H1 (cell line): ENCODE results near the gene UBASH3B. TPM values are rescaled to one million over a fixed set of nuclear protein-coding genes. Genes with fewer than 3 reads are reported as not detected.

Experiments used
- CTCF ChIA-PET: fragments of 300-600 bp; sonication (Branson Sonifier 250); formaldehyde crosslinking; loops from one replicate; lab custom pipeline; 2021; ENCODE audit not compliant: partially characterized antibody; lab: Charles Lee
- POLR2A ChIA-PET: fragments of 300-600 bp; sonication (Branson Sonifier 250); formaldehyde crosslinking; loops from one replicate; lab custom pipeline; 2021; ENCODE audit warnings: inconsistent platforms; ENCODE audit not compliant: partially characterized antibody; lab: Charles Lee
- DNase-seq, 2 experiments: peaks; one replicate each; pipeline versions ENCODE4 v3.0.0 to v3.0.0-alpha.2; 2010 to 2022; ENCODE audit warnings: low spot score in 2 of 2, low read depth in 1 of 2, mixed read lengths in 1 of 2
- FAIRE-seq: peaks from 2 replicates; lab custom pipeline; 2011; peaks lifted over from hg19 to GRCh38; lab: Jason Lieb, UNC
- H2AFZ ChIP-seq: 2 replicates; pipeline ENCODE4 v1.8.1; 2012; ENCODE audit warnings: low read length, inconsistent platforms
- H2AK5ac ChIP-seq: 2 replicates; pipeline ENCODE4 v1.6.1; 2013; ENCODE audit warnings: low read depth, low read length
- H2BK120ac ChIP-seq: replicated peaks from 2 replicates; pipeline ENCODE3; 2013; ENCODE audit warnings: low read depth, low read length, inconsistent platforms
- H2BK12ac ChIP-seq: 2 replicates; pipeline ENCODE4 v1.6.1; 2013; ENCODE audit warnings: low read depth, low read length
- H2BK15ac ChIP-seq: 2 replicates; pipeline ENCODE4 v1.6.1; 2013; ENCODE audit warnings: low read length
- H2BK20ac ChIP-seq: 2 replicates; pipeline ENCODE4 v1.6.1; 2013; ENCODE audit warnings: low read length
- H2BK5ac ChIP-seq: 2 replicates; pipeline ENCODE4 v1.6.1; 2013; ENCODE audit warnings: low read depth, low read length
- H3K14ac ChIP-seq: 2 replicates; pipeline ENCODE4 v1.6.1; 2013; ENCODE audit warnings: inconsistent platforms; ENCODE audit not compliant: insufficient read length
- H3K18ac ChIP-seq: 2 replicates; pipeline ENCODE4 v1.6.1; 2013; ENCODE audit warnings: low read length; ENCODE audit errors: extremely low read depth
- H3K23ac ChIP-seq: 2 replicates; pipeline ENCODE4 v1.6.1; 2013; ENCODE audit warnings: inconsistent platforms; ENCODE audit not compliant: insufficient read length
- H3K23me2 ChIP-seq: 2 replicates; pipeline ENCODE4 v1.6.1; 2013; ENCODE audit warnings: low read depth, low read length
- H3K27ac ChIP-seq: 2 replicates; pipeline ENCODE4 v1.6.1; 2011; ENCODE audit warnings: low read depth, low read length, inconsistent platforms
- H3K27me3 ChIP-seq, 4 experiments: replicated peaks in 1 of 4; 1 replicate in 1 of 4; 2 replicates in 3 of 4; pipeline versions ENCODE4 v1.6.1 to v1.8.1; 2011 to 2013; ENCODE audit warnings: low read length in 3 of 4, mild to moderate bottlenecking in 3 of 4, inconsistent platforms in 2 of 4, mixed read lengths in 2 of 4, moderate library complexity in 1 of 4; ENCODE audit not compliant: control insufficient read depth in 3 of 4, insufficient read depth in 3 of 4; ENCODE audit errors: extremely low read depth in 1 of 4
- H3K36me3 ChIP-seq, 4 experiments: 2 replicates each; pipeline versions ENCODE4 v1.6.1 to v1.8.1; 2011 to 2013; ENCODE audit warnings: mild to moderate bottlenecking in 4 of 4, low read length in 3 of 4, moderate library complexity in 2 of 4, control low read depth in 1 of 4, inconsistent platforms in 1 of 4; ENCODE audit not compliant: insufficient read depth in 4 of 4, control insufficient read depth in 2 of 4
- H3K4ac ChIP-seq: replicated peaks from 2 replicates; pipeline ENCODE3; 2013; ENCODE audit warnings: low read length, low read depth, mixed read lengths, inconsistent platforms; ENCODE audit not compliant: insufficient read length
- H3K4me1 ChIP-seq, 4 experiments: replicated peaks in 1 of 4; 1 replicate in 1 of 4; 2 replicates in 3 of 4; pipeline versions ENCODE4 v1.6.1 to v1.8.1; 2011 to 2013; ENCODE audit warnings: low read length in 3 of 4, inconsistent platforms in 2 of 4, mixed read lengths in 1 of 4; ENCODE audit not compliant: insufficient read depth in 4 of 4, control insufficient read depth in 3 of 4
- H3K4me2 ChIP-seq, 2 experiments: 2 replicates each; pipeline versions ENCODE4 v1.6.1 to v1.8.1; 2011 to 2013; ENCODE audit warnings: low read depth in 2 of 2, low read length in 2 of 2, control low read depth in 1 of 2, inconsistent platforms in 1 of 2, mild to moderate bottlenecking in 1 of 2; ENCODE audit not compliant: insufficient read depth in 1 of 2
- H3K4me3 ChIP-seq, 4 experiments: fragments of 200-600, 300-600 bp in 1 of 4; sonication (generic), shearing (Covaris generic), sonication (Bioruptor Twin) in 1 of 4; 2 replicates each; pipeline versions ENCODE4 v1.5.1 to v1.8.1; 2011 to 2016; ENCODE audit warnings: low read length in 4 of 4, low read depth in 3 of 4, control low read depth in 2 of 4, inconsistent platforms in 2 of 4, mild to moderate bottlenecking in 2 of 4, mixed read lengths in 1 of 4, moderate library complexity in 1 of 4; ENCODE audit not compliant: insufficient read depth in 2 of 4; ENCODE audit errors: extremely low read depth in 1 of 4
- H3K56ac ChIP-seq: replicated peaks from 2 replicates; pipeline ENCODE3; 2013; ENCODE audit warnings: low read depth, mild to moderate bottlenecking, mixed read lengths, low read length, inconsistent platforms; ENCODE audit not compliant: insufficient read length
- H3K79me1 ChIP-seq: 2 replicates; pipeline ENCODE4 v1.6.1; 2013; ENCODE audit warnings: low read depth, low read length, control low read depth
- H3K79me2 ChIP-seq, 2 experiments: 2 replicates each; pipeline versions ENCODE4 v1.6.1 to v1.8.1; 2012 to 2013; ENCODE audit warnings: low read length in 2 of 2, mild to moderate bottlenecking in 2 of 2, inconsistent platforms in 1 of 2; ENCODE audit not compliant: insufficient read depth in 2 of 2, control insufficient read depth in 1 of 2
- H3K9ac ChIP-seq, 4 experiments: replicated peaks in 1 of 4; 1 replicate in 1 of 4; 2 replicates in 3 of 4; pipeline versions ENCODE4 v1.6.1 to v1.8.1; 2011 to 2013; ENCODE audit warnings: low read depth in 3 of 4, low read length in 3 of 4, control low read depth in 2 of 4, mild to moderate bottlenecking in 2 of 4, moderate library complexity in 2 of 4, inconsistent platforms in 1 of 4; ENCODE audit errors: extremely low read depth in 1 of 4
- H3K9me3 ChIP-seq, 2 experiments: 2 replicates each; pipeline versions ENCODE4 v1.6.1 to v1.8.1; 2012 to 2013; ENCODE audit warnings: mild to moderate bottlenecking in 2 of 2, moderate library complexity in 2 of 2, control low read depth in 1 of 2, inconsistent platforms in 1 of 2, low read depth in 1 of 2, low read length in 1 of 2, mixed read lengths in 1 of 2; ENCODE audit not compliant: insufficient read depth in 2 of 2
- H4K20me1 ChIP-seq, 2 experiments: replicated peaks in 1 of 2; 2 replicates each; pipeline versions ENCODE3 to v1.8.1; 2011 to 2013; ENCODE audit warnings: inconsistent platforms in 2 of 2, low read length in 2 of 2, mild to moderate bottlenecking in 1 of 2; ENCODE audit not compliant: insufficient read depth in 2 of 2, control insufficient read depth in 1 of 2
- H4K5ac ChIP-seq: 2 replicates; pipeline ENCODE4 v1.6.1; 2013; ENCODE audit warnings: low read length, low read depth, mixed read lengths, inconsistent platforms; ENCODE audit not compliant: insufficient read length
- H4K8ac ChIP-seq: 2 replicates; pipeline ENCODE4 v1.8.0; 2013; ENCODE audit warnings: mild to moderate bottlenecking, moderate library complexity, low read length, inconsistent platforms; ENCODE audit not compliant: insufficient read depth; ENCODE audit errors: extremely low read depth
- H4K91ac ChIP-seq: replicated peaks from 2 replicates; pipeline ENCODE3; 2013; ENCODE audit warnings: low read length, mixed read lengths, inconsistent platforms; ENCODE audit not compliant: insufficient read length
- ATF3 ChIP-seq: IDR thresholded peaks from 2 replicates; pipeline ENCODE4 v1.6.1; 2011; ENCODE audit warnings: low read depth, mild to moderate bottlenecking, low read length; ENCODE audit not compliant: insufficient read depth
- BCL11A ChIP-seq, 2 experiments: IDR thresholded peaks; one replicate each; pipeline ENCODE4 v1.6.1; 2011; ENCODE audit warnings: low read depth in 2 of 2, low read length in 2 of 2, mild to moderate bottlenecking in 2 of 2
- CTCF ChIP-seq, 3 experiments: IDR thresholded peaks; 1 replicate in 2 of 3; 2 replicates in 1 of 3; pipeline versions ENCODE4 v1.5.1 to v1.6.1; 2011; ENCODE audit warnings: low read length in 3 of 3, mild to moderate bottlenecking in 3 of 3, inconsistent platforms in 2 of 3, low read depth in 1 of 3, moderate library complexity in 1 of 3; ENCODE audit not compliant: insufficient read depth in 1 of 3; ENCODE audit errors: control extremely low read depth in 1 of 3
- EGR1 ChIP-seq: IDR thresholded peaks from 2 replicates; pipeline ENCODE4 v1.6.1; 2011; ENCODE audit warnings: low read depth, low read length, borderline replicate concordance
- NRF1 ChIP-seq: IDR thresholded peaks from 2 replicates; pipeline ENCODE4 v1.6.1; 2011; ENCODE audit warnings: mild to moderate bottlenecking, low read depth, low read length, improper control_type of control experiment
- RAD21 ChIP-seq, 2 experiments: IDR thresholded peaks in 1 of 2; conservative IDR thresholded peaks in 1 of 2; 2 replicates each; pipeline ENCODE4 v1.6.1; 2011; ENCODE audit warnings: low read depth in 2 of 2, low read length in 2 of 2, improper control_type of control experiment in 1 of 2, inconsistent platforms in 1 of 2, mild to moderate bottlenecking in 1 of 2, moderate library complexity in 1 of 2
- RXRA ChIP-seq: IDR thresholded peaks from 2 replicates; pipeline ENCODE4 v1.6.1; 2011; ENCODE audit warnings: low read depth, mild to moderate bottlenecking, low read length, moderate library complexity; ENCODE audit not compliant: insufficient read depth
- SRF ChIP-seq: IDR thresholded peaks from 2 replicates; pipeline ENCODE4 v1.6.1; 2011; ENCODE audit warnings: mild to moderate bottlenecking, low read depth, low read length, moderate library complexity
- SUZ12 ChIP-seq: fragments of 200-600 bp; sonication (generic); IDR thresholded peaks from 2 replicates; pipeline ENCODE4 v1.6.1; 2012; ENCODE audit warnings: mild to moderate bottlenecking, inconsistent platforms, low read length, moderate library complexity, mixed read lengths
- WGBS, 2 experiments: shearing (Covaris generic) in 1 of 2; methylation state at CpG; one replicate each; pipeline versions ENCODE4 v1.1.6 to v1.1.7; 2013 to 2015; ENCODE audit warnings: low lambda C conversion rate in 2 of 2, mixed read lengths in 2 of 2, inconsistent platforms in 1 of 2, low coverage in 1 of 2, missing lambda C conversion rate in 1 of 2; ENCODE audit not compliant: insufficient replicate concordance in 2 of 2, insufficient coverage in 1 of 2, insufficient read length in 1 of 2; ENCODE audit errors: extremely low coverage in 1 of 2, missing lambda C conversion rate in 1 of 2; 5-methylcytosine and 5-hydroxymethylcytosine counted together
- polyA plus RNA-seq, 7 experiments: library from polyadenylated mRNA; depleted of rRNA in 3 of 7; stranded (reverse) in 5 of 7; unstranded in 2 of 7; fragments of >200 nt in 5 of 7; fragments of 200-250 nt in 2 of 7; gene quantifications; 1 replicate in 5 of 7; 2 replicates in 1 of 7; 4 replicates in 1 of 7; pipeline versions ENCODE4 v1.2.1 to v1.2.3, GENCODE V29; 2011 to 2013; ENCODE audit warnings: missing spikeins in 2 of 7, mixed read lengths in 2 of 7
- total RNA-seq: library from RNA; stranded (reverse); fragmentation: NEBNext Ultra II Directional; extraction: Animal tissue kit (Norgen Biotek cat#: 25700); gene quantifications from 2 replicates; pipeline ENCODE4 v1.2.1, GENCODE V29; 2021

Gene UBASH3B
- total and polyA plus RNA-seq, 2 of the 8 experiments (the other 6 are each of a cell fraction or from before 2014, with no cell fraction given), result 7.5 to 9.5 TPM

GRCh38 chr11:122853971-122854446 lies 198.5 kb downstream of the UBASH3B start:
- no peak overlapping the region for H3K4ac ChIP-seq
- no peak overlapping the region for H3K4me3 ChIP-seq
- no peaks in the 10 kb centered on the region for H3K36me3 ChIP-seq
- no peaks in the 10 kb centered on the region for H3K23me2 ChIP-seq
- peaks cover 0 to 2% (median 0%) of the 10 kb centered on the region in 4 experiments; a peak in 4 of 7 replicates for H3K4me1 ChIP-seq
- DNase-seq (peak in 1 of 2 experiments; percentile 53), FAIRE-seq (peak; percentile 96)
- H2AFZ ChIP-seq, result peak overlapping the region; percentile 82; the same call in 1 of the 2 replicates
- no peak overlapping the region for H2BK15ac ChIP-seq
- H2BK12ac ChIP-seq, result no peak overlapping the region
- no peak overlapping the region for H2BK20ac ChIP-seq
- no peak overlapping the region for H4K91ac ChIP-seq
- H4K5ac ChIP-seq, result no peak overlapping the region
- no peak overlapping the region for H2BK120ac ChIP-seq
- H3K4me2 ChIP-seq, result no peak overlapping the region
- no peak overlapping the region for H3K27ac ChIP-seq
- H2AK5ac ChIP-seq, result no peak overlapping the region
- H3K14ac ChIP-seq, result no peak overlapping the region
- no peaks in the 10 kb centered on the region for H3K79me1 ChIP-seq
- no peak overlapping the region for H2BK5ac ChIP-seq
- POLR2A ChIA-PET, result interaction anchor here (0.8 to 1.9 kb wide), 5 partner anchors 10 to 46 kb away, joined by 3 to 9 read pairs (median 4); no protein-coding TSS in a partner anchor
- H3K27me3 ChIP-seq, result no peaks in the 10 kb centered on the region
- no peak overlapping the region for H3K23ac ChIP-seq
- no peak overlapping the region for H3K9ac ChIP-seq
- CTCF ChIA-PET, result interaction anchor here (0.6 to 13.0 kb wide), 36 partner anchors 10 to 273 kb away, joined by 3 to 145 read pairs (median 4); no protein-coding TSS in a partner anchor
- H4K20me1 ChIP-seq, result no peaks in the 10 kb centered on the region
- H4K8ac ChIP-seq, result no peak overlapping the region
- WGBS, 2 experiments, result 52% methylated on average over 3 of the region's 3 CpGs; no CpG with 5 or more reads in 1 of the 2 experiments
- no peak overlapping the region for H3K18ac ChIP-seq
- no peaks in the 10 kb centered on the region for H3K9me3 ChIP-seq
- no peak overlapping the region for H3K56ac ChIP-seq
- no peaks in the 10 kb centered on the region for H3K79me2 ChIP-seq
- TF ChIP-seq SRF, result no peak
- TF ChIP-seq NRF1, result no peak
- TF ChIP-seq RXRA, result no peak
- TF ChIP-seq ATF3, result no peak
- TF ChIP-seq SUZ12, result no peak
- no peak for TF ChIP-seq EGR1
- TF ChIP-seq BCL11A (IDR thresholded peaks at IDR 0.05; ENCODE audit: low read depth in 2 of 2, low read length in 2 of 2), result no peak
- TF ChIP-seq CTCF (IDR thresholded peaks at IDR 0.05; ENCODE audit: control extremely low read depth in 1 of 3, insufficient read depth in 1 of 3, low read depth in 1 of 3, low read length in 3 of 3), result peak in 2 of 3 experiments; percentile 59 to 69; a peak in 3 of 4 replicates
- TF ChIP-seq RAD21 (IDR thresholded peaks at IDR 0.05 in 1 of 2, conservative IDR thresholded peaks at IDR 0.05 in 1 of 2; ENCODE audit: low read depth in 2 of 2, low read length in 2 of 2), result peak; percentile 84 to 85
